CD8-positive, alpha-beta T cell (primary cell): ENCODE measurements around the gene GGN. TPM values are rescaled to one million over a fixed set of nuclear protein-coding genes. Genes with fewer than 3 reads are reported as not detected.

Source experiments
- total RNA-seq, 46 experiments: library from RNA in 2 of 46; stranded (reverse) in 2 of 46; gene quantifications; one replicate each; pipeline ENCODE4 v1.2.3 and lab custom pipeline; 2021 to 2026

Gene GGN
- total RNA-seq, 2 experiments from 2014 or later = 0.67 TPM; not detected in 1

Other genes with a start within 250 kb of the GGN start
- not detected for gene DPF1, start 163.8 kb downstream of the GGN start, total RNA-seq
- not detected for gene PPP1R14A, start 131.7 kb downstream of the GGN start, total RNA-seq
- 10 to 100 TPM; 35.7 to 38.2 TPM for gene SPINT2, start 123.5 kb downstream of the GGN start, total RNA-seq
- not detected for gene C19orf33, start 83.8 kb downstream of the GGN start, total RNA-seq
- gene YIF1B, start 72.1 kb downstream of the GGN start, total RNA-seq = 10 to 100 TPM; 12.0 to 13.0 TPM
- 1 to 10 TPM; 3.3 to 3.4 TPM for gene KCNK6, start 68.2 kb downstream of the GGN start, total RNA-seq
- 10 to 100 TPM; 15.3 TPM for gene CATSPERG, start 52.2 kb downstream of the GGN start, total RNA-seq
- gene PSMD8, start 13.5 kb downstream of the GGN start, total RNA-seq = 10 to 100 TPM; 71.5 to 75.1 TPM
- gene SPRED3, start 663 bp upstream of the GGN start, total RNA-seq = under 1 TPM; 0.68 to 1.00 TPM
- gene FAM98C, start 15.1 kb upstream of the GGN start, total RNA-seq = 10 to 100 TPM; 28.2 to 29.3 TPM
- gene RASGRP4, start 38.2 kb upstream of the GGN start, total RNA-seq = not detected
- gene RYR1, start 45.7 kb upstream of the GGN start, total RNA-seq = 1 to 10 TPM in 1 of 2 experiments, under 1 TPM in 1; 0.53 to 1.8 TPM
- 100 to 1,000 TPM; 135 to 151 TPM for gene MAP4K1, start 229.9 kb upstream of the GGN start, total RNA-seq
- gene EIF3K, start 231.2 kb upstream of the GGN start, total RNA-seq = 100 to 1,000 TPM; 313 to 315 TPM